ENCODE measurements around the gene ARHGAP45.

ARHGAP45 gene

GRCh38 chr19:1039646-1040475 is 27.1 kb upstream of the ARHGAP45 start, which contains the start of gene ABCA7:
Gene ABCA7 (plus strand): TSS chr19:1040107. CDS start chr19:1041362, 1,255 bp downstream.
- TF ChIP-seq CTCF (IDR thresholded peaks at IDR 0.05; ENCODE audit: extremely low read depth, insufficient read depth, missing control alignments) = no peak
- peak; percentile 97 for DNase-seq (ENCODE audit: low spot score)
- in situ Hi-C loops (cut with MboI; ENCODE audit: low pct_unique_long_range_greater_than_20kb, low sequenced_read_pairs, unreplicated experiment) = no loop called here

GRCh38 chr19:1040476-1041271 is 26.3 kb upstream of the ARHGAP45 start:
- peak; percentile 99 for DNase-seq (ENCODE audit: low spot score)
- no peak for TF ChIP-seq CTCF (IDR thresholded peaks at IDR 0.05; ENCODE audit: extremely low read depth, insufficient read depth, missing control alignments)
- in situ Hi-C loops (cut with MboI; ENCODE audit: low pct_unique_long_range_greater_than_20kb, low sequenced_read_pairs, unreplicated experiment) = no loop called here

- DNase-seq (ENCODE audit: low spot score) = no peak
- in situ Hi-C loops (cut with MboI; ENCODE audit: low pct_unique_long_range_greater_than_20kb, low sequenced_read_pairs, unreplicated experiment) = no loop called here
- TF ChIP-seq CTCF (IDR thresholded peaks at IDR 0.05; ENCODE audit: extremely low read depth, insufficient read depth, missing control alignments) = no peak
Measured at GRCh38 chr19:1041272-1041834, 25.6 kb upstream of the ARHGAP45 start.

GRCh38 chr19:1041835-1042685 is 24.9 kb upstream of the ARHGAP45 start:
- DNase-seq (ENCODE audit: low spot score) = no peak
- in situ Hi-C loops (cut with MboI; ENCODE audit: low pct_unique_long_range_greater_than_20kb, low sequenced_read_pairs, unreplicated experiment) = no loop called here
- TF ChIP-seq CTCF (IDR thresholded peaks at IDR 0.05; ENCODE audit: extremely low read depth, insufficient read depth, missing control alignments) = no peak

- no peak for TF ChIP-seq CTCF (IDR thresholded peaks at IDR 0.05; ENCODE audit: extremely low read depth, insufficient read depth, missing control alignments)
- in situ Hi-C loops (cut with MboI; ENCODE audit: low pct_unique_long_range_greater_than_20kb, low sequenced_read_pairs, unreplicated experiment) = no loop called here
- DNase-seq (ENCODE audit: low spot score) = no peak
Measured at GRCh38 chr19:1042689-1043511, 24.1 kb upstream of the ARHGAP45 start.
